Mucosa of descending colon (tissue), 3 donors: ENCODE data around the gene RAB35. TPM values are rescaled to one million over a fixed set of nuclear protein-coding genes. Genes with fewer than 3 reads are reported as not detected.
A peak's percentile ranks its signal among the peaks of the same experiment; 100 is the strongest.

Source experiments
- ATAC-seq: fragments of 200-7000 bp; cut with Tn5 transposase; one replicate; pipeline ENCODE4 v1.9.1; 2020; ENCODE audit warnings: mild to moderate bottlenecking, moderate library complexity
- DNase-seq, 3 donors: peaks; one replicate each; pipeline ENCODE4 v3.0.0-alpha.2; 2020
- H3K36me3 ChIP-seq: fragments of 200-600 bp; one replicate; pipeline ENCODE4 v1.8.0; 2021; ENCODE audit warnings: low read depth, mild to moderate bottlenecking
- H3K4me1 ChIP-seq: fragments of 200-600 bp; one replicate; pipeline ENCODE4 v1.8.0; 2021; ENCODE audit warnings: low read depth, mild to moderate bottlenecking
- H3K4me3 ChIP-seq: fragments of 200-600 bp; one replicate; pipeline ENCODE4 v1.8.0; 2021; ENCODE audit warnings: mild to moderate bottlenecking
- H3K9me3 ChIP-seq: fragments of 200-600 bp; one replicate; pipeline ENCODE4 v1.8.0; 2021; ENCODE audit warnings: mild to moderate bottlenecking
- intact Hi-C, 2 donors: fragments of 100-400 bp; cut with DNase I in 1 of 2; cut with micrococcal nuclease in 1 of 2; formaldehyde crosslinking; loops; one replicate each; pipeline versions ENCODE4 v1.11.0 to v1.11.1; 2022; cut with DNase I, micrococcal nuclease
- total RNA-seq, 3 donors: library from RNA; stranded (reverse); fragmentation: NEBNext Ultra II Directional in 2 of 3; extraction: Animal tissue kit (Norgen Biotek cat#: 25700) in 2 of 3; gene quantifications; one replicate each; pipeline versions ENCODE4 v1.2.1 to v1.2.4, GENCODE V29; 2021 to 2023
- TF ChIP-seq, protein P1 (sequence below): fragments of 200-600 bp; IDR thresholded peaks from one replicate; pipeline ENCODE4 v1.8.0; 2022; ENCODE audit warnings: antibody characterized with exemption, mild to moderate bottlenecking
- donor health status: DM: no; HTN: no; CAD: no; lungs with moderate emphysema.
- donor health status: DM: no; HTN: no; CAD: no.
- donor health status: DM: no; HTN: yes; CAD: no.

Gene RAB35
- total RNA-seq, 3 donors from 2014 or later, result 50.1 to 56.5 (median 51.3) TPM

DNA sequence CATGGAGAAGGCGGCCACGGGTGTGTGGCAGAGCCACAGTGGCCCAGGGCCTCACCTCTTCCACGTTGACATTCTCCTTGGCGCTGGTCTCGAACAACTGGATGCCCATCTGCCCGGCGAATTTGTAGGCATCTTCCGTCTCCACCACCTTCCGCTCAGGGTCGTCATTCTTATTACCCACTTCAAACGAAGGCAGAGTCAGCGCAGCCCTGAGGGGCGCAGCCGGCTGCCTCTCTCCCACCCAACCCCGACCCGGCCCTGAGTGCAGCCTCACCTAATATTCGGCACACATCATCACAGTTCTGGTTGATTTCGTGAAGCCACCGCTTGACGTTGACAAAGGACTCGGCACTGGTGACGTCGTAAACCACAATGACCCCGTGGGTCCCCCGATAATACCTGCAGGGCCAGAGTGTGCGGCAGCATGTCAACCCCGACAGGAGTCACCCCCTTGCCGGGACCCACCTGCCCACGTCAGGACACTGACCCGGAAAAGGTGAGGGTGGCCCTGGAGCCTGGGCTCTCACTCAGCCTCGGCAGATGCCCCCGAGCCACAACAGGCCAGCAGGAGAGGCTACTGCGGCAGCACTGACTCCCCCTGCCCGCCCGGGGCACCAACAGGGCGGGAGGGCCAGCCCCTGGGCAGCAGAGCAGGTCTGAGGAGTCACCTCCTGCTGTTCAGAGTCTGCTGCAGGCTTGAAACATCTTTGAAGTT lies 17.6 kb downstream of the RAB35 start:
- intact Hi-C loops, result no loop called here
- Histone ChIP-seq H3K36me3 (peaks cover 8% of the 10 kb centered on the region), H3K4me1 (no peaks in the 10 kb centered on the region), H3K4me3 (no peak overlapping the region), H3K9me3 (no peaks in the 10 kb centered on the region)
- TF ChIP-seq, protein P1, sequence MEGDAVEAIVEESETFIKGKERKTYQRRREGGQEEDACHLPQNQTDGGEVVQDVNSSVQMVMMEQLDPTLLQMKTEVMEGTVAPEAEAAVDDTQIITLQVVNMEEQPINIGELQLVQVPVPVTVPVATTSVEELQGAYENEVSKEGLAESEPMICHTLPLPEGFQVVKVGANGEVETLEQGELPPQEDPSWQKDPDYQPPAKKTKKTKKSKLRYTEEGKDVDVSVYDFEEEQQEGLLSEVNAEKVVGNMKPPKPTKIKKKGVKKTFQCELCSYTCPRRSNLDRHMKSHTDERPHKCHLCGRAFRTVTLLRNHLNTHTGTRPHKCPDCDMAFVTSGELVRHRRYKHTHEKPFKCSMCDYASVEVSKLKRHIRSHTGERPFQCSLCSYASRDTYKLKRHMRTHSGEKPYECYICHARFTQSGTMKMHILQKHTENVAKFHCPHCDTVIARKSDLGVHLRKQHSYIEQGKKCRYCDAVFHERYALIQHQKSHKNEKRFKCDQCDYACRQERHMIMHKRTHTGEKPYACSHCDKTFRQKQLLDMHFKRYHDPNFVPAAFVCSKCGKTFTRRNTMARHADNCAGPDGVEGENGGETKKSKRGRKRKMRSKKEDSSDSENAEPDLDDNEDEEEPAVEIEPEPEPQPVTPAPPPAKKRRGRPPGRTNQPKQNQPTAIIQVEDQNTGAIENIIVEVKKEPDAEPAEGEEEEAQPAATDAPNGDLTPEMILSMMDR, result no peak
- DNase-seq, result no peak
- ATAC-seq, result no peak

DNA sequence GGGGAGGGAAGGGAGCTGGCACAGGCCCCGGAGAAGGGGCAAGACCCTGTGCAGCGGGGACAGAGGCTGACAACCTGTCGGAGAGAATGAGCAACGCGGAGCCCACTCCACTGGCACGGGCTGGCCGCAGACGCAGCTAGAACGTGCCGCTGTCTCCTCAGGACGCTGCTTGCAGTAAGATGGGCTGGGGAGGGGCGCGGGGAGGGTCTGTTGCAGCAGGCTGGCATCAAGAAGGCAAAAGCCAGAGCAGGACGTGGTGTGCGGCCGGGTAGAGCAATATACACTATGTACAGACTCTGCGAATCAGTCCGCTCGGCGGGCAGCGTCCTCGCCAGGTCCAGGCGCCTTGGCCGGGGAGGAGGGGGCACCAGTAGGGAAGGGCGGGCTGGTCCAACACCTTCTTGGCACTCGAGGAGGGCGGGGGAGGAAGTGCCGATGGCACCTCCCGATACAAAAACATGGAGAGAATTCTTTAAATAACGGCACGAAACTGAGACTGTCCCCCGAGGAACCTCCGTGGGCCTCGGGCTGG lies 19.8 kb downstream of the RAB35 start:
- no peak overlapping the region for H3K4me3 ChIP-seq
- intact Hi-C loops, result no loop called here
- H3K9me3 ChIP-seq, result no peaks in the 10 kb centered on the region
- TF ChIP-seq, protein P1, result no peak
- peaks cover 8% of the 10 kb centered on the region for H3K36me3 ChIP-seq
- DNase-seq (peak in 1 of 3 donors; percentile 42), ATAC-seq (no peak)
- H3K4me1 ChIP-seq, result no peaks in the 10 kb centered on the region

DNA sequence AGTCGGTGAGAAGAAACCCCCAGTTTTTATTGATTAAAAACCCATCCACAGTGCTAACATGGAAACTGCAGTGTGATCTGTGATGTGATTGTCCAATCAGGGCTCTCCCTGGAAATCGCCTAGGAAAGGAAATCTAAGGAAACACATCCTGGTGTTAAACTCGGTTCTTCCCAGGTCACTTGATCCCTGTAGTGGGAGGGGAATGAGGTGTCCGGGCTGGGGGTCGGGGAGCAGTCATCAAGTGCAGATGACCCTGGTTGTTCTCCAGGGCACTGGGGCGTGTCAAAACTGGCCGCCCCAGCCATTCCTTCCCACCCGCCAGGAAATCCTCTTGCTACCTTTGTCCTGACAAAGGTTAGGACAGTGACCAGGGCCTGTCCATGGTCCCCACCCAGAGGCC lies 20.8 kb downstream of the RAB35 start:
- TF ChIP-seq, protein P1, result no peak
- peaks cover 8% of the 10 kb centered on the region for H3K36me3 ChIP-seq
- H3K9me3 ChIP-seq, result no peaks in the 10 kb centered on the region
- DNase-seq (peak in 1 of 3 donors; percentile 27), ATAC-seq (no peak)
- no peak overlapping the region for H3K4me3 ChIP-seq
- intact Hi-C loops, result no loop called here
- H3K4me1 ChIP-seq, result no peaks in the 10 kb centered on the region

DNA sequence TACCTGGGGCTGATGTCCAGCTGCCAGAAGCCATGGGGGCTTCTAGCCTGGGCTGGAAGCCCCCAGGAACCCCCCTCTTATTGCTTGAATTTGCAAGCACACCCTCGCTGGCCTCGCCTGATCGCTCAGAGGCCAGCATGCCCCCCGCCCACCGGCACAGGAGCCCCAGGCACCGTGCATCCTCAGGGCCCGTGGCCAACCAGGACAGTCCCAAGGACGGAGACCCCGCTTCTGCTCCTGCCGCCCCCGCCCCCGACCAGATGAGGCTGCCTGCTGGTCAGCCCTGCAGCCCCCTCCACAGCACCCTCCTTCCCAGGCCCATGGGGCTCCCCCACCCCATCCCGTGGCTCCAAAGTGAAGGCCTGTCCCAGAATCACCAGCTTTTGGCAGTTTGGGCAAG lies 21.2 kb downstream of the RAB35 start:
- TF ChIP-seq, protein P1, result no peak
- Histone ChIP-seq H3K4me1 (no peaks in the 10 kb centered on the region), H3K4me3 (no peak overlapping the region), H3K9me3 (no peaks in the 10 kb centered on the region), H3K36me3 (peaks cover 8% of the 10 kb centered on the region)
- DNase-seq (peak in 1 of 3 donors; percentile 42), ATAC-seq (no peak)
- intact Hi-C loops, result no loop called here

DNA sequence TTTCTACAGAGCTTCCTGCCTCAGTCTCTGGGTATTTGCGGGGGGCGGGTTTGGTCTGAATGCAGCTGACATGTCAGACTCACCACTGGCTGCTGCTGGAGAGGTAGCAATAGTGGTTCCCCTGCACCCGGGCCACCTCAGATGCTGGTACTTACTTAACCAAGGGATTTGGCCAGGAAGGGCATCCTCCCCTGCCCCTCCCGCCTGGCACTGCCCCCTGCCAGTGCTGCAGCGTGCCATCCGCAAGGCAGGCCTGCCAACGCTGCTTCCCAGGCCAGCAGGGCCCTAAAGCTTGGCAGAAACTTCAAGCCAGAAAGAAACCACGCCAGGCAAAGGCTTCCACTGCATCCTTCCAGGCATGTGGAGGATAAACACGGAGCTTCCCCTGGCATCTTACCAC lies 22.1 kb downstream of the RAB35 start:
- ATAC-seq (no peak), DNase-seq (peak in 1 of 3 donors; percentile 39)
- no peak overlapping the region for H3K4me3 ChIP-seq
- TF ChIP-seq, protein P1, result no peak
- no peaks in the 10 kb centered on the region for H3K4me1 ChIP-seq
- intact Hi-C loops, result no loop called here
- no peaks in the 10 kb centered on the region for H3K9me3 ChIP-seq
- peaks cover 8% of the 10 kb centered on the region for H3K36me3 ChIP-seq
